Measurements from ENCODE around the gene S100A2.

Gene S100A2

DNA sequence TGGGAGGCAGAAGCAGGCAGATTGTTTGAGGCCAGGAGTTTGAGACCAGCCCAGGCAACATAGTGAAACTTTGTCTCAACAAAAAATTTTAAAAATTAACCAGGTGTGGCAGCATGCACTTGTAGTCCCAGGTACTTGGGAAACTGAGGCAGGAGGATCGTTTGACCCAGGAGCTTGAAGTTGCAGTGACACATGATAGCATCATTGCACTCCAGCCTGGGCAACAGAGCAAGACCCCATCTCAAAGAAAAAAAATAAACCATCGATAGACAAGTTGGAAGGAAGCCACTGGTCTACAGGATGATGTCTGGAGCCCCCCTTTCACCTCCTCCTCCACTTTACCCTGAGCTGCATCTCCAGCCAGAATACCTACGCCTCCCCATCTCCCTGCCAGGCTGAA lies 46.4 kb downstream of the S100A2 start:
- Histone ChIP-seq H3K27me3 (replicated peaks; ENCODE audit: insufficient read depth, low read length) (no peaks in the 10 kb centered on the region), H3K4me3 (ENCODE audit: low read length) (no peak overlapping the region), H3K27ac (ENCODE audit: low read length) (no peak overlapping the region), H3K9me2 (replicated peaks; ENCODE audit: insufficient read depth, low read length) (no peaks in the 10 kb centered on the region), H3K4me1 (ENCODE audit: low read length) (no peaks in the 10 kb centered on the region), H3K36me3 (replicated peaks; ENCODE audit: insufficient read depth, low read length) (no peaks in the 10 kb centered on the region), H2AFZ (ENCODE audit: low read length) (no peak overlapping the region), H3K9ac (ENCODE audit: low read length) (no peak overlapping the region), H3F3A (ENCODE audit: insufficient read depth, low read length) (no peaks in the 10 kb centered on the region), H3K79me2 (ENCODE audit: low read length) (no peaks in the 10 kb centered on the region), H3K4me2 (ENCODE audit: low read depth, low read length) (no peak overlapping the region), H4K20me1 (ENCODE audit: insufficient read depth, low read length) (no peaks in the 10 kb centered on the region), H3K9me3 (replicated peaks; ENCODE audit: insufficient read depth, low read length) (no peaks in the 10 kb centered on the region)
- DNase-seq: no peak
- TF ChIP-seq EZH2phosphoT487 (IDR thresholded peaks at IDR 0.05; ENCODE audit: low read length) (no peak), CTCF (IDR thresholded peaks at IDR 0.05; ENCODE audit: low read length) (no peak), EZH2 (optimal IDR thresholded peaks at IDR 0.05; ENCODE audit: low read depth, low read length) (no peak)

DNA sequence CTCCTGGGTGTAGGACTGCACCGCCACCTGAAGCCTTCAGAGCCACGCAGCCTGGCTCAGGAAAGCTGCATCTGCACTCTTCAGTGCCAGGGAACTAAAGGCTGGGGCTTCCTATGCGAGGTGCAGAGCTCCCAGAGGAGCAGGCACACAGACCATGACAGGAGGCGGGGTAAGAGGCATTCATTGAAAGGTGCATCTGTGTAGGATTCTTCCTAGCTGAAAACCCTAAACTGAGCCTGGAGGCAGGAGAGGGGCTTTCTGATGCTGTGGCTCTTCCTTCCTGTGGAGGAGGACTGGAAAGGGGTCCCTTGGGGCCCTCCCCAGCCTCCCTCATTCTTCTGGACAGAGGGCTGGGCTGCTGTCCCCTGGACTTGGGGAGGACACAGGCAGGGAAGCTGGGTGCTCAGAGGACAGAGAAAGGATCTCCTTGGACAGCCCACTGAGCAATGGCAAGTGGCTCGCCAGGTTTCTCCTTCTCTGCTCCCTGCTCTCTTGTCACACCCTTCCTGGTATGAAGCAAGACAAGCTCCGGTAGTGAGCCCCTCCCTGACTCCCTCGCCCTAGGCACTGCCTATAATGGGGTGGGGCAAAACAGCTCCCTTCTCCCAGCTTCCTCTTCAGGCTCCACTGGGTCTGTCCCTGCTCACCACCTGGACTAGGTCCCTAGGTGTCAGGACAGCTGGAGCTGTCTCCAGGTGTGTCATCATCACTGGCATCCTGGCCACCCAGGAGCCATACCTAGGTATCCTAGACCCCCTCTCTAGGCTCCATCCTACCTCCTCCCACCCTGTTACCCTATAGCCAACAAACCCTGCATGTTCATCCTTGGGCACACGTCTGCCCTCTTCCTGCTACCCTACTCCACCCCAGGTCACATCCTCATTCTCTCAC lies 49.9 kb downstream of the S100A2 start:
- no peak for DNase-seq
- H4K20me1 ChIP-seq (ENCODE audit: insufficient read depth, low read length): no peaks in the 10 kb centered on the region
- no peak overlapping the region for H3K4me3 ChIP-seq (ENCODE audit: low read length)
- H3K27ac ChIP-seq (ENCODE audit: low read length): no peak overlapping the region
- no peaks in the 10 kb centered on the region for H3K79me2 ChIP-seq (ENCODE audit: low read length)
- no peak overlapping the region for H3K4me2 ChIP-seq (ENCODE audit: low read depth, low read length)
- H3K36me3 ChIP-seq (replicated peaks; ENCODE audit: insufficient read depth, low read length): no peaks in the 10 kb centered on the region
- H3K27me3 ChIP-seq (replicated peaks; ENCODE audit: insufficient read depth, low read length): no peaks in the 10 kb centered on the region
- TF ChIP-seq CTCF (IDR thresholded peaks at IDR 0.05; ENCODE audit: low read length): no peak
- TF ChIP-seq EZH2 (optimal IDR thresholded peaks at IDR 0.05; ENCODE audit: low read depth, low read length): no peak
- TF ChIP-seq EZH2phosphoT487 (IDR thresholded peaks at IDR 0.05; ENCODE audit: low read length): no peak
- no peaks in the 10 kb centered on the region for H3K9me3 ChIP-seq (replicated peaks; ENCODE audit: insufficient read depth, low read length)
- no peak overlapping the region for H3K9ac ChIP-seq (ENCODE audit: low read length)
- no peaks in the 10 kb centered on the region for H3F3A ChIP-seq (ENCODE audit: insufficient read depth, low read length)
- H2AFZ ChIP-seq (ENCODE audit: low read length): no peak overlapping the region
- H3K4me1 ChIP-seq (ENCODE audit: low read length): no peaks in the 10 kb centered on the region; the same call in 1 of the 2 replicates
- H3K9me2 ChIP-seq (replicated peaks; ENCODE audit: insufficient read depth, low read length): no peaks in the 10 kb centered on the region

- no peaks in the 10 kb centered on the region for H3K27me3 ChIP-seq (replicated peaks; ENCODE audit: insufficient read depth, low read length)
- H2AFZ ChIP-seq (ENCODE audit: low read length): no peak overlapping the region
- no peaks in the 10 kb centered on the region for H3K36me3 ChIP-seq (replicated peaks; ENCODE audit: insufficient read depth, low read length)
- no peaks in the 10 kb centered on the region for H3K9me3 ChIP-seq (replicated peaks; ENCODE audit: insufficient read depth, low read length)
- DNase-seq: no peak
- no peak overlapping the region for H3K4me2 ChIP-seq (ENCODE audit: low read depth, low read length)
- H3K79me2 ChIP-seq (ENCODE audit: low read length): no peaks in the 10 kb centered on the region
- H3K4me3 ChIP-seq (ENCODE audit: low read length): no peak overlapping the region
- no peaks in the 10 kb centered on the region for H3K9me2 ChIP-seq (replicated peaks; ENCODE audit: insufficient read depth, low read length)
- H3K27ac ChIP-seq (ENCODE audit: low read length): no peak overlapping the region
- peaks cover 3% of the 10 kb centered on the region; the same call in 1 of the 2 replicates for H3F3A ChIP-seq (ENCODE audit: insufficient read depth, low read length)
- peaks cover 3% of the 10 kb centered on the region; the same call in 1 of the 2 replicates for H3K4me1 ChIP-seq (ENCODE audit: low read length)
- no peak overlapping the region for H3K9ac ChIP-seq (ENCODE audit: low read length)
- no peaks in the 10 kb centered on the region for H4K20me1 ChIP-seq (ENCODE audit: insufficient read depth, low read length)
- no peak for TF ChIP-seq CTCF (IDR thresholded peaks at IDR 0.05; ENCODE audit: low read length)
- no peak for TF ChIP-seq EZH2 (optimal IDR thresholded peaks at IDR 0.05; ENCODE audit: low read depth, low read length)
- no peak for TF ChIP-seq EZH2phosphoT487 (IDR thresholded peaks at IDR 0.05; ENCODE audit: low read length)
These were observed 52.0 kb downstream of the S100A2 start for GRCh38 chr1:153513666-153514065.

Data from MM.1S (cell line).